H1 (cell line): Measurements from ENCODE around the gene FSIP1. TPM values are rescaled to one million over a fixed set of nuclear protein-coding genes. Genes with fewer than 3 reads are reported as not detected.

Source experiments
- CTCF ChIA-PET: fragments of 300-600 bp; sonication (Branson Sonifier 250); formaldehyde crosslinking; loops from one replicate; lab custom pipeline; 2021; ENCODE audit not compliant: partially characterized antibody; lab: Charles Lee
- POLR2A ChIA-PET: fragments of 300-600 bp; sonication (Branson Sonifier 250); formaldehyde crosslinking; loops from one replicate; lab custom pipeline; 2021; ENCODE audit warnings: inconsistent platforms; ENCODE audit not compliant: partially characterized antibody; lab: Charles Lee
- DNase-seq, 2 experiments: peaks; one replicate each; pipeline versions ENCODE4 v3.0.0 to v3.0.0-alpha.2; 2010 to 2022; ENCODE audit warnings: low spot score in 2 of 2, low read depth in 1 of 2, mixed read lengths in 1 of 2
- FAIRE-seq: peaks from 2 replicates; lab custom pipeline; 2011; peaks lifted over from hg19 to GRCh38; lab: Jason Lieb, UNC
- H2AFZ ChIP-seq: 2 replicates; pipeline ENCODE4 v1.8.1; 2012; ENCODE audit warnings: low read length, inconsistent platforms
- H2AK5ac ChIP-seq: 2 replicates; pipeline ENCODE4 v1.6.1; 2013; ENCODE audit warnings: low read depth, low read length
- H2BK120ac ChIP-seq: replicated peaks from 2 replicates; pipeline ENCODE3; 2013; ENCODE audit warnings: low read depth, low read length, inconsistent platforms
- H2BK12ac ChIP-seq: 2 replicates; pipeline ENCODE4 v1.6.1; 2013; ENCODE audit warnings: low read depth, low read length
- H2BK15ac ChIP-seq: 2 replicates; pipeline ENCODE4 v1.6.1; 2013; ENCODE audit warnings: low read length
- H2BK20ac ChIP-seq: 2 replicates; pipeline ENCODE4 v1.6.1; 2013; ENCODE audit warnings: low read length
- H2BK5ac ChIP-seq: 2 replicates; pipeline ENCODE4 v1.6.1; 2013; ENCODE audit warnings: low read depth, low read length
- H3K14ac ChIP-seq: 2 replicates; pipeline ENCODE4 v1.6.1; 2013; ENCODE audit warnings: inconsistent platforms; ENCODE audit not compliant: insufficient read length
- H3K18ac ChIP-seq: 2 replicates; pipeline ENCODE4 v1.6.1; 2013; ENCODE audit warnings: low read length; ENCODE audit errors: extremely low read depth
- H3K23ac ChIP-seq: 2 replicates; pipeline ENCODE4 v1.6.1; 2013; ENCODE audit warnings: inconsistent platforms; ENCODE audit not compliant: insufficient read length
- H3K23me2 ChIP-seq: 2 replicates; pipeline ENCODE4 v1.6.1; 2013; ENCODE audit warnings: low read depth, low read length
- H3K27ac ChIP-seq: 2 replicates; pipeline ENCODE4 v1.6.1; 2011; ENCODE audit warnings: low read depth, low read length, inconsistent platforms
- H3K27me3 ChIP-seq, 4 experiments: replicated peaks in 1 of 4; 1 replicate in 1 of 4; 2 replicates in 3 of 4; pipeline versions ENCODE4 v1.6.1 to v1.8.1; 2011 to 2013; ENCODE audit warnings: low read length in 3 of 4, mild to moderate bottlenecking in 3 of 4, inconsistent platforms in 2 of 4, mixed read lengths in 2 of 4, moderate library complexity in 1 of 4; ENCODE audit not compliant: control insufficient read depth in 3 of 4, insufficient read depth in 3 of 4; ENCODE audit errors: extremely low read depth in 1 of 4
- H3K36me3 ChIP-seq, 4 experiments: 2 replicates each; pipeline versions ENCODE4 v1.6.1 to v1.8.1; 2011 to 2013; ENCODE audit warnings: mild to moderate bottlenecking in 4 of 4, low read length in 3 of 4, moderate library complexity in 2 of 4, control low read depth in 1 of 4, inconsistent platforms in 1 of 4; ENCODE audit not compliant: insufficient read depth in 4 of 4, control insufficient read depth in 2 of 4
- H3K4ac ChIP-seq: replicated peaks from 2 replicates; pipeline ENCODE3; 2013; ENCODE audit warnings: low read length, low read depth, mixed read lengths, inconsistent platforms; ENCODE audit not compliant: insufficient read length
- H3K4me1 ChIP-seq, 4 experiments: replicated peaks in 1 of 4; 1 replicate in 1 of 4; 2 replicates in 3 of 4; pipeline versions ENCODE4 v1.6.1 to v1.8.1; 2011 to 2013; ENCODE audit warnings: low read length in 3 of 4, inconsistent platforms in 2 of 4, mixed read lengths in 1 of 4; ENCODE audit not compliant: insufficient read depth in 4 of 4, control insufficient read depth in 3 of 4
- H3K4me2 ChIP-seq, 2 experiments: 2 replicates each; pipeline versions ENCODE4 v1.6.1 to v1.8.1; 2011 to 2013; ENCODE audit warnings: low read depth in 2 of 2, low read length in 2 of 2, control low read depth in 1 of 2, inconsistent platforms in 1 of 2, mild to moderate bottlenecking in 1 of 2; ENCODE audit not compliant: insufficient read depth in 1 of 2
- H3K4me3 ChIP-seq, 4 experiments: fragments of 200-600, 300-600 bp in 1 of 4; sonication (generic), shearing (Covaris generic), sonication (Bioruptor Twin) in 1 of 4; 2 replicates each; pipeline versions ENCODE4 v1.5.1 to v1.8.1; 2011 to 2016; ENCODE audit warnings: low read length in 4 of 4, low read depth in 3 of 4, control low read depth in 2 of 4, inconsistent platforms in 2 of 4, mild to moderate bottlenecking in 2 of 4, mixed read lengths in 1 of 4, moderate library complexity in 1 of 4; ENCODE audit not compliant: insufficient read depth in 2 of 4; ENCODE audit errors: extremely low read depth in 1 of 4
- H3K56ac ChIP-seq: replicated peaks from 2 replicates; pipeline ENCODE3; 2013; ENCODE audit warnings: low read depth, mild to moderate bottlenecking, mixed read lengths, low read length, inconsistent platforms; ENCODE audit not compliant: insufficient read length
- H3K79me1 ChIP-seq: 2 replicates; pipeline ENCODE4 v1.6.1; 2013; ENCODE audit warnings: low read depth, low read length, control low read depth
- H3K79me2 ChIP-seq, 2 experiments: 2 replicates each; pipeline versions ENCODE4 v1.6.1 to v1.8.1; 2012 to 2013; ENCODE audit warnings: low read length in 2 of 2, mild to moderate bottlenecking in 2 of 2, inconsistent platforms in 1 of 2; ENCODE audit not compliant: insufficient read depth in 2 of 2, control insufficient read depth in 1 of 2
- H3K9ac ChIP-seq, 4 experiments: replicated peaks in 1 of 4; 1 replicate in 1 of 4; 2 replicates in 3 of 4; pipeline versions ENCODE4 v1.6.1 to v1.8.1; 2011 to 2013; ENCODE audit warnings: low read depth in 3 of 4, low read length in 3 of 4, control low read depth in 2 of 4, mild to moderate bottlenecking in 2 of 4, moderate library complexity in 2 of 4, inconsistent platforms in 1 of 4; ENCODE audit errors: extremely low read depth in 1 of 4
- H3K9me3 ChIP-seq, 2 experiments: 2 replicates each; pipeline versions ENCODE4 v1.6.1 to v1.8.1; 2012 to 2013; ENCODE audit warnings: mild to moderate bottlenecking in 2 of 2, moderate library complexity in 2 of 2, control low read depth in 1 of 2, inconsistent platforms in 1 of 2, low read depth in 1 of 2, low read length in 1 of 2, mixed read lengths in 1 of 2; ENCODE audit not compliant: insufficient read depth in 2 of 2
- H4K20me1 ChIP-seq, 2 experiments: replicated peaks in 1 of 2; 2 replicates each; pipeline versions ENCODE3 to v1.8.1; 2011 to 2013; ENCODE audit warnings: inconsistent platforms in 2 of 2, low read length in 2 of 2, mild to moderate bottlenecking in 1 of 2; ENCODE audit not compliant: insufficient read depth in 2 of 2, control insufficient read depth in 1 of 2
- H4K5ac ChIP-seq: 2 replicates; pipeline ENCODE4 v1.6.1; 2013; ENCODE audit warnings: low read length, low read depth, mixed read lengths, inconsistent platforms; ENCODE audit not compliant: insufficient read length
- H4K8ac ChIP-seq: 2 replicates; pipeline ENCODE4 v1.8.0; 2013; ENCODE audit warnings: mild to moderate bottlenecking, moderate library complexity, low read length, inconsistent platforms; ENCODE audit not compliant: insufficient read depth; ENCODE audit errors: extremely low read depth
- H4K91ac ChIP-seq: replicated peaks from 2 replicates; pipeline ENCODE3; 2013; ENCODE audit warnings: low read length, mixed read lengths, inconsistent platforms; ENCODE audit not compliant: insufficient read length
- EP300 ChIP-seq, 2 experiments: IDR thresholded peaks; 1 replicate in 1 of 2; 2 replicates in 1 of 2; pipeline ENCODE4 v1.6.1; 2011 to 2012; ENCODE audit warnings: low read depth in 2 of 2, low read length in 2 of 2, mild to moderate bottlenecking in 2 of 2, borderline replicate concordance in 1 of 2, inconsistent platforms in 1 of 2, moderate library complexity in 1 of 2
- JUND ChIP-seq: IDR thresholded peaks from 2 replicates; pipeline ENCODE4 v1.6.1; 2011; ENCODE audit warnings: mild to moderate bottlenecking, improper control_type of control experiment, low read length
- POLR2A ChIP-seq, 2 experiments: IDR thresholded peaks; 1 replicate in 1 of 2; 2 replicates in 1 of 2; pipeline ENCODE4 v1.6.1; 2011; ENCODE audit warnings: low read depth in 2 of 2, low read length in 2 of 2, mild to moderate bottlenecking in 2 of 2; ENCODE audit errors: control extremely low read depth in 1 of 2
- POLR2AphosphoS5 ChIP-seq: IDR thresholded peaks from 2 replicates; pipeline ENCODE4 v1.6.1; 2011; ENCODE audit warnings: low read depth, low read length
- YY1 ChIP-seq: IDR thresholded peaks from 2 replicates; pipeline ENCODE4 v1.6.1; 2011; ENCODE audit warnings: low read depth, mild to moderate bottlenecking, low read length
- ZNF274 ChIP-seq: IDR thresholded peaks from 2 replicates; pipeline ENCODE4 v1.7.0; 2012; ENCODE audit warnings: low read length, borderline replicate concordance; ENCODE audit errors: extremely low read depth
- WGBS, 2 experiments: shearing (Covaris generic) in 1 of 2; methylation state at CpG; one replicate each; pipeline versions ENCODE4 v1.1.6 to v1.1.7; 2013 to 2015; ENCODE audit warnings: low lambda C conversion rate in 2 of 2, mixed read lengths in 2 of 2, inconsistent platforms in 1 of 2, low coverage in 1 of 2, missing lambda C conversion rate in 1 of 2; ENCODE audit not compliant: insufficient replicate concordance in 2 of 2, insufficient coverage in 1 of 2, insufficient read length in 1 of 2; ENCODE audit errors: extremely low coverage in 1 of 2, missing lambda C conversion rate in 1 of 2; 5-methylcytosine and 5-hydroxymethylcytosine counted together
- polyA plus RNA-seq, 7 experiments: library from polyadenylated mRNA; depleted of rRNA in 3 of 7; stranded (reverse) in 5 of 7; unstranded in 2 of 7; fragments of >200 nt in 5 of 7; fragments of 200-250 nt in 2 of 7; gene quantifications; 1 replicate in 5 of 7; 2 replicates in 1 of 7; 4 replicates in 1 of 7; pipeline versions ENCODE4 v1.2.1 to v1.2.3, GENCODE V29; 2011 to 2013; ENCODE audit warnings: missing spikeins in 2 of 7, mixed read lengths in 2 of 7
- total RNA-seq: library from RNA; stranded (reverse); fragmentation: NEBNext Ultra II Directional; extraction: Animal tissue kit (Norgen Biotek cat#: 25700); gene quantifications from 2 replicates; pipeline ENCODE4 v1.2.1, GENCODE V29; 2021

The FSIP1 gene
- total and polyA plus RNA-seq, 2 of the 8 experiments (the other 6 are each of a cell fraction or from before 2014, with no cell fraction given), result 0.18 to 1.3 TPM

GRCh38 chr15:39591141-39591895, 191.3 kb downstream of the FSIP1 start:
- ChIA-PET POLR2A (interaction anchor here (1.6 to 16.2 kb wide), 2 partner anchors 10 to 14 kb away, joined by 5 to 117 read pairs; partner anchors contain the start of gene THBS1), CTCF (interaction anchor here (1.5 to 1.9 kb wide), 4 partner anchors 9 to 165 kb away, joined by 4 to 15 read pairs (median 5); no protein-coding TSS in a partner anchor)
- no peaks in the 10 kb centered on the region for H3K79me1 ChIP-seq
- H2BK20ac ChIP-seq, result no peak overlapping the region
- no peak overlapping the region for H3K4me2 ChIP-seq
- whole genome bisulfite sequencing, 2 experiments, result 94% methylated on average over 11 of the region's 11 CpGs; no CpG with 5 or more reads in 1 of the 2 experiments
- H4K91ac ChIP-seq, result no peak overlapping the region
- H3K4ac ChIP-seq, result no peak overlapping the region
- no peak overlapping the region for H2BK120ac ChIP-seq
- no peak overlapping the region for H3K56ac ChIP-seq
- H3K23me2 ChIP-seq, result no peaks in the 10 kb centered on the region
- H4K5ac ChIP-seq, result no peak overlapping the region
- DNase-seq (no peak), FAIRE-seq (no peak)
- H3K14ac ChIP-seq, result no peak overlapping the region
- H3K9me3 ChIP-seq, result no peaks in the 10 kb centered on the region
- H2AK5ac ChIP-seq, result no peak overlapping the region
- no peaks in the 10 kb centered on the region for H3K79me2 ChIP-seq
- no peak overlapping the region for H2BK5ac ChIP-seq
- H3K18ac ChIP-seq, result no peak overlapping the region
- peaks cover 0 to 2% of the 10 kb centered on the region in 2 experiments for H4K20me1 ChIP-seq
- H3K36me3 ChIP-seq, result peaks cover 60 to 99% (median 89%) of the 10 kb centered on the region in 4 experiments
- H3K27me3 ChIP-seq, result no peaks in the 10 kb centered on the region
- H2BK12ac ChIP-seq, result no peak overlapping the region
- no peak for TF ChIP-seq EP300 (IDR thresholded peaks at IDR 0.05; ENCODE audit: borderline replicate concordance in 1 of 2, low read depth in 2 of 2, low read length in 2 of 2)
- TF ChIP-seq POLR2AphosphoS5, result peak; percentile 65
- no peak for TF ChIP-seq YY1
- no peak for TF ChIP-seq JUND
- no peak for TF ChIP-seq ZNF274
- peak; percentile 29 to 77 for TF ChIP-seq POLR2A (IDR thresholded peaks at IDR 0.05; ENCODE audit: control extremely low read depth in 1 of 2, low read depth in 2 of 2, low read length in 2 of 2)
- no peak overlapping the region for H2AFZ ChIP-seq
- H3K27ac ChIP-seq, result no peak overlapping the region
- H2BK15ac ChIP-seq, result no peak overlapping the region
- H3K4me1 ChIP-seq, result no peaks in the 10 kb centered on the region
- H3K23ac ChIP-seq, result no peak overlapping the region
- no peak overlapping the region for H3K9ac ChIP-seq
- no peak overlapping the region for H3K4me3 ChIP-seq
- no peak overlapping the region for H4K8ac ChIP-seq
